ENCODE results near the gene XPNPEP1.
"Not testable (repeated sequence)": the region's sequence is repeated elsewhere in the genome, so short reads cannot be mapped to it uniquely, and the experiment has no call there.

Gene XPNPEP1

DNA sequence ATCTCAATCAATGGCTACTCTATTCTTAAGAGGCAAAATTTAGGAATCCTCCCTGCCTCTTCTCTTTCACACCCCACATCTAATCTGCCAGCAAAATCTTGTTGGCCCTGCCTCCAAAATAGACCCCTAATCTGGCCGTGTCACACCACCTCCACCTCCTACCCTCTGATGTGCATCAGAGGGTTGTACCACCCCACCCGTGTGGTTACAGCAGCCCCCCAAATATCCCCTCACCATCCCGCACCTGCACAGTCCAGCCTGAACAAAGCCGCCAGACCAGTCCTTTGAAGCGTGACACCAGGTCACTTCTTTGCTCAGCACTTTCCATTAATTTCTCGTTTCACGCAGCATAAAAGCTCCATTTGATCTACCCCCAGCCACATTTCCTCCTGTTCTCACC lies 776 bp upstream of the XPNPEP1 start:
- no peak for DNase-seq (ENCODE audit: low spot score)

DNA sequence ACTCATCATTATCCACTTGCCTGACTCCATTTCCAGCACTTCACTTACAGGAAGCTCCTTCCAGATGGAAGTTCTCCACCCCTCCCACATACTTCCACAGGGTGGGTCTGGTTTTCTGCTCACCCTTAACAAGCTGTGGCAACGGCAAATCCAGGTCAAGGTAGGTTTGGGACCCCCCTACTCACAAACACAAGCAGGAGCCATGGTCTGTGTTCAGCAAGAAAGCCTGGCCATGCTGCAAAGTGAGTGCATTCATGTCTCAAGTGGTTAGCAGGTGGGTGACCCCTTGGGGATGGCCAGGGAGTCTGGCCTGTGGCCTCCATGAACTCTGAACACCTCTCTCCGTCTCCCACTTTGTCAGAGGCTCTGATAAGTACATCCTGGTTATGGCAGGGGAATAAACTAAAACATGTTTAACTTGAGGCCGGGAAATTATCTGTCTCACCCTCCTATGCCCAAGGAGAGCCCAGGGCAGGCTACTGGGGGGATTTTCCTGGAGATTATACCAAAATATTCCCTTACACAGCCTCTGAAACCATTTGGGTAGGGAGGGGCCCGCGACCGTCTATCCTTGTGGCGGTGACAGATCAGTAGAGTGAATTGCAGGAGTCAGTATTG lies 844 bp downstream of the XPNPEP1 start:
- no peak for DNase-seq (ENCODE audit: low spot score)

DNA sequence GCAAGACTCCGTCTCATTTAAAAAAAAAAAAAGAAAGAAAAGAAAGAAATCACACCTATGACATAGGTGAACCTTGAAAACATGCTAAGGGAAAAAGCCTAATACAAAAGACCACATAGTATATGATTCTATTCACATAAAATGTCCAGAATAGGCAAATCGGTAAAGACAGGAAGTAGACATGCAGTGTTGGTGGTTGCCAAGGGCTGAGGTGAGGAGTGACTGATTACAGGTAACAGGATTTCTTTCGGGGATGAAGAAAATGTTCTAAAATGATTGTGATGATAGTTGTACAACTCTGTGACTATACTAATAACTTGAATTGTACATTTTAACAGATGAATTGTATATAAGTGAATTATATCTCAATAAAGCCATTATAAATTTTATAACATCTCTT lies 3.3 kb downstream of the XPNPEP1 start:
- no peak for DNase-seq (ENCODE audit: low spot score)

DNA sequence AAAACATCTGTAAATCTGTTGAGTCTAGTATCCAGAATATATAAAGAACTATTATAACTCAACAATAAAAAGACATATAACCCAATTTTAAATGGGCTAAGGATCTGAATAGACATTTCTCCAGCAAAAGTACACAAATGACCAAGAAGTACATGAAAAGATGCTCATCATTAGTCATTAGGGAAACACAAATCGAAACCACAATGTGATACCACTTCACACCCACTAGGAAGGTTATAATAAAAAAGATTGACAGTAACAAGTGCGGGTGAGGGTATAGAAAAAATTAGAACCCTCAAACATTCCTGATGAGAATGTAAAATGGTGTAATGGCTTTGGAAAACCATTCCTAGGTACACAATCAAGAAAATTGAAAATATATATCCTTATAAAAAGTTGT lies 4.1 kb downstream of the XPNPEP1 start:
- DNase-seq (ENCODE audit: low spot score), result no peak

DNA sequence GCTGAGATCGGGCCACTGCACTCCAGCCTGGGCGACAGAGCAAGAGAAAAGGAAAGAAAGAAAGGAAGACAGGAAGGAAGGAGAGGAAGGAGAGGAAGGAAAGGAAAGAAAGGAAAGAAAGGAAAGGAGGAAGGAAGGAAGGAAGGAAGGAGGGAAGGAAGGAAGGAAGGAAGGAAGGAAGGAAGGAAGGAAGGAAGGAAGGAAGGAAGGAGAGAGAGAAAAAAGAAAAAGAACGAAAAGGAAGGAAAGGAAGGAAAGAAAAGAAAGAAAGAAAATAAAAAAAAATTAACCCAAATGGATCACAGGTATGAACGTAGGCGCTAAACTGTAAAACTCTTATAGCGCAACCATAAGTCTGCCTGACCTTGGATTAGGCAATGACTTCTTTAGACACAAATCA lies 4.6 kb downstream of the XPNPEP1 start:
- DNase-seq (ENCODE audit: low spot score), result not testable (repeated sequence)

DNA sequence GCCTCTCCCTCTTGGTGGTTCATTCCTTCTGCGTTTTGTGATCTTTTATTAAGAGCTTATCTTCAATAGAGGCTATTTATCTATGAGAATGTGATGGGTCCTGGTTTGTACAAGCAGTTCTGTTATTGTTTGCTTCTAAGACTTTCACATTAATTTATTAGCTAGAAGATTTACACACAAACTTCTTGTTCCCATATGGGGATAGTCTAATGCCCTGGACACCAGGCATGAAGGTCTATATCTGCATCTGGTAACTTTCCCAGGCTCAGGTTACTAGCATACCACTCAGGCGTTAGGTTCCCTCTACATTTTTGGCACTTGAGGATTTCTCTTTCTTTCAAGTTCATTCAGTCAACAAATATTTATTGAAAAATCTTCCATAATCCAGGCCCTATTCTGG lies 7.7 kb downstream of the XPNPEP1 start:
- no peak for DNase-seq (ENCODE audit: low spot score)

DNA sequence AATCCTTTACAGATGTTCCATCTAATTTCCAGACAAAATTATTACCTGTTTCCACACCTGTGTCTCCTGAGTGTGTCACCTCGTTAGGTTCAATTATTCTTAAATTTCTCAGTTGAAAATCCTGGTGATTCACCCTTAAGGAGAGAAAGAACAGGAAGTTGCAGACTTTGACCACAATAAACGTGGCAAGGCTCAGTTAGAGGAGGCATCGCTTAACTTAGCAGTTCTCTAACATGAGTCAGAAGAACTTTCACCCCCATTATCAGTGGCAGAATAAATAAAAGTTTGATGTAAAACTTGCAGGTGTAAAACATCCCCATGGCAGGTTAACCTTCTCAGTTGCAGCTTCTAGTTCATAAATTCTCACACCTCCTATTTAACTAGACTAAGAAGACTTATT lies 8.3 kb downstream of the XPNPEP1 start:
- no peak for DNase-seq (ENCODE audit: low spot score)

DNA sequence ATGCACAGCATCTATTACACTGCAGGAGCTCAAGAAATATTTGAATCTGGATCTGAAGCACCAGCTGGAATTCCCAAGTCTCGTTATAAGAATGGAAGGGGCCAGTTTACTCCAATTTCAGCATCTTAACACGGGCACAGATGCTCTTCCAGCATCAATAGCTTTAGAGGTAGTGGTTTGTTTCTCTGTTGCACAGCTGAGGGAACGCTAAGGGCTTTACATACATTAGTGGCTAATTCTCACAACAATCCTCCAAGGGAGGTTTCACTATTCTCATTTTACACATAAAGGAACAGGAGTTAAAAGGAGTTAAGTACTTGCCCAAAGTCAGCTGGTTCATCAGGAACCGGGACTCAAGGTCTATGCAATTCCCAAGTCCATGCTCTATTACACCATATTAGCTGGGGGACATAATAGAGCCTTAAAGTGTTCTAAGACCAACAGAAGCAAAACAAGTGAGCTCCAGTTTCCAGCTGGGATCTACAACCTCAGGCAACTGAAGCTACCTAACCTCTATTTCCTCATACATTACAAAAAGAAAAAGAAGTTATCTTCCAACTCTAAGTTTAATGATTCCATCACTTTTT lies 9.9 kb downstream of the XPNPEP1 start:
- DNase-seq (ENCODE audit: low spot score), result no peak

DNA sequence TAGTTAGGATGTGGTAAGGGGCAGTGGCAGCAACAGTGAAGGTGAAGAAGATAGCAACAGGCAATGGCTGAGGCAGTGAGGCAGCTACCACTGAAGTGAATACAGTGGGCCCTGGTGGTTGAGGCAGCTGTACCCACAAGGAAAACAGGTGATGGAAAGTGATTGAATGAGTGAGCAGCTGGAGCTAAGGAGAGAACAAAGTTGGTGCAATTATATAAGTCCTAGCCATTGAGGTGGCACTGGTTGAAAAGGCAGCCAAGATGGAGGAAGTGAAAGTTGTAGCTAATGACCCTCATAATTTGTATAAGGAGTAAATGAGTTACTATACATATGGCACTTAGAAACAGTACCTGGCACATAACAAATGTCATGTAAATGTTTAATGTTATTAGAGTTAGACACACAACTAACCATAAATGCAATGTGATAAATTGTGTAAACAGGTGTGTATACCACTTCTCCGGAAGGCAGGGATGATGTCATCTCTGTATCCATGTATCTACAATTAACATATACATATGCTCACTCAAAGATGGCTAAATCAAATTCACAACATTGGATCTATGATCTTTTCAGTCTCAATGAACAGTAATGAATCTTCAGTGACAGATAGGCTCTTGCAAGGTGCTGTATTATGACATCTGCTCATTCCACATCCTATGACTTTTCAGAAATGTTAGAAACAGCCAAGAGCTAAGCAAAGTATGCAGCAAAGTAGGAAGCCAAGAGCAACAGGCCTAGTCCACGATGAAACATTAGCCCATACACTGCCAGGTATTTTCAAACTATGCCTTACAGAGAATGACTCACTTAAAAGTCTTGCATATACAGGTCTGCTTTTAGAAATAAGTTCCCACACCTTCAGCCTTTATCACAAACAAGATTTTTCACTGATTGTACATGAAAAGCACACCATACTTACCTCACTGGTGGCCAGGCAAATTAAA lies 10.7 kb downstream of the XPNPEP1 start:
- DNase-seq (ENCODE audit: low spot score), result no peak

DNA sequence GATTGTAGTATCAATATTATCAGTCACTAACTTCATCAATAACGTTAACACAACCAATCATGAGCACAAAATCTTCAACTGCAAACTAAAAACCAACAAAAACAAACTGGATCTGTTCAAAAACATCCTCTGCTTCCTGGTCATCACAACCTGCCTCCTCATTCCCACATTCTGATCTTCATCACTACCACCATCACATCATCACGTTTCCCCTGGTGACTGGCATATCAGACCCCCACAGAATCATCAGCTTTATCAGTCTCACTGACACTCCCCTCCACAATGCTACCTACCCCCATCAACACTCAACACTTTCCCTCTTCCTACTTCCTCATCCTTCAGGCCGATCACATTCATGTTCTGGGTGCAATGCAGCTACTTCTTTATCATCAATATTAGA lies 11.4 kb downstream of the XPNPEP1 start:
- DNase-seq (ENCODE audit: low spot score), result no peak

DNA sequence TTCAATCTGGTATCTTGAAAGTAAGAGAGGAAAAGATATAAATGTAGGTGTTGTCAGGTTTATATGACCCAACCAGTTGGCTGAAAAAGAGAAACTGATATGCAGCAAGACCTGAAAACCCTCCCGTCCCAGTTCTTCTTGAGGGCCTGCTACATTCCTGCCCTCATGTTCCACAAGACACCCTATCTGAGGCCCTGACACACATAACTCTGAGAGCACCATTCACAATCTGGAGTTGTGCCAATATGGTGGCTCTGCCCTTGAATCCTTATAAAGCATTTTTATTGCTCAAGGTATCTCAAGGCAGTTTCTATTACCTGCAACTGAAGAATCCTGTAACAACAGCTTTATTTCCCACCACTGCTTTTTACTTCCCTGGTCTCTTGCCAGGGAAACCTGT lies 17.0 kb downstream of the XPNPEP1 start:
- no peak for DNase-seq (ENCODE audit: low spot score)

DNA sequence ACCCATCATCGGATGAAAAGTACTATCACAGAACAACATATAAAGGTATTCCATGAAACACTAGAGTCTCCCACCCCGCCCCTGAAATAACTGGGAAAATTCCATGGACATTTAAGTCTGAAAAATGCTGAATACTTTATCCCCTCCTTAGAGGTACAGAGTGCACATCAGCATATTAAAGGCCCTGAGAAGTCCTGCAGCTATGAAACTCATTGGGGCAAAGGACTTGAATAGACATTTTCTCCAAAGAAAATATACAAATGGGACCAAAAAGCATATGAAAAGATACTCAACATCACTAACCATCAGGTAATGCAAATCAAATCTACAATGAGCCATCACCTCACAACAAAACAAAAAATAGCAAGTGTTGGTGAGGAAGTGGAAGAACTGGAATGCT lies 18.9 kb downstream of the XPNPEP1 start:
- DNase-seq (ENCODE audit: low spot score), result no peak

DNA sequence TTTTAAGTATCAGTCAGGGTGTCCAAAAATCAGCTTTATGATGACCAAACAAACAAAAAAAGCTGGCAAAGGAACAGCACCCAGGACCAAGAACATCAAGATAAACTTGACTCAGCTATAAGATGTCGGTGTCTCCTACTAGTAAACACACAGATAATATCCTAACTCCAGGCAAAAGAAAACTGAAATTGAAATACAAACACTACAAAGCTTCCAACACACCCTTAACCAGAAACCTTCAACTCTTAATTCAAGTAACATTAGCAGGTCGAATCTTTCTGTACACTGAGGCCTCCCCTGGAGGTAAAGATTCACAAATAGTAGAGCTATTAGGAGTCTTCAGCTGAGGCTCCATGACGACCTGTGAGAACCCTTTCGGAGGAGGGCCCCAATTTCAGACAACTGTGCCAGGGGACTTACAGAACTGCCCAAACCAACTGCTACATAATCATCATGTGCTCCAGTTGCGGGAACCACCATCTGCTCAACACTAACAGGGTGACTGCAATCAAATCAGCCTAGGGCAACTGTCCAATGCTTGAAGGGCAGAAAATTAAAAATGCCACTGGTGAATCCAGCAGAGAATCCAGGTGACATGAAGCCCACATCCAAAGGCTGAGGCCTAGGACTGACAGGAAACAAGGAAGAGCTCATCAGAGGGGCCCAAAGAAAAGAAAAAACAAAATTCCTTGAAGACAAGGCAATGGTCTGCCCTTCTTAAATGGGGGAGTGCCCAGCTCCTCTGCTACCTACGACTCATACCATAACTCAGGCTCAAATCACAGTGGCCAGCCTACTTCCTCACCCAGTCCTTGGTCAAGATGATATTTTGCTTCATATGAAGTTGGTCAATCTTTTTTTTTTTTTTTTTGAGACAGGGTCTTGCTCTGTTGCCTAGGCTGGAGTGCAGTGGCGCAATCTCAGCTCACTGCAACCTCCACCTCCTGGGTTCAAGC lies 20.0 kb downstream of the XPNPEP1 start:
- DNase-seq (ENCODE audit: low spot score), result no peak

DNA sequence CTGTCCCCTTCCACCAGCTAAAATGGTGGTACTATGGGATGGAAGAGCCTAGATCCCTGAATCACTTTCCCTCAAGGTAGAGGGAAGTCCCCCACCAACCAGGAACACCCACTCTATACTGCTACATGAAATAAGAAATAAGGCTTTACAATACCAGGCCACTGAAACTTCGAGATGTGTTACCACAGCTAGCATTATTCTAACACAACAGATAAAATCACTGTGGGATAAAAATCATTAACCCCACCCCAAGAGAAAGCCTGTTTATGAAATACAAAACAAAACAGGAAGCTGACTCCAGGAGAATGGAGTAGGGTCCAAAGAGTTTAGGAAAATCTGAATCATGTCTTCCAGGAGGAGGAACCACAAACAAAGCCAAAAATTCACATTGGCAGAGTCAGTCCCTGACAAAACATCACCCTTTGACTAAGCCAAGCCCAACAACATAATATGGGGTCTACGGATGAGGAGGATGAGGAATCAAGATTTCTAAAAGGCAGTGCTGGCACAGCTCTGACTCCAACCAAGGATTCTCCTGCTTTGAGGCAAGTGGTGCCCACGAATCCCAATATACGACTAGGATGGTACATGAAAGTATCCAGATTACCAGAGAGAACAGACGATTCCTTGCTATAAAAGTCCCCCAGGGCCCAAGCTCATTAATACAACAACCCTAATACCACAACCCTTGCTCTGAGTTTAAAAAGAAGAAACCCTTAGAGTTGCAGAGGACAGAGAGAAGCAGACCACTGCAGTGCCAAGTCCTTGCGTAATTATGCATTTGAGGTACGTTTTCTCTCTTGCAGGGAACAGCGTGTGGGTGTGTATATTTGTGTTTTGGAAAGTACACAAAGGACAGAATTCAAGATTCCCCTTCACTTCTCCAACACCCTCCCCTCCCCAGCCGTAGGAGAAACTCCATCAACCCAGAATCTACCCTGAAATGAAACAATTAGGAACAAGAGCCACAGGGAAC lies 23.7 kb downstream of the XPNPEP1 start:
- no peak for DNase-seq (ENCODE audit: low spot score)

DNA sequence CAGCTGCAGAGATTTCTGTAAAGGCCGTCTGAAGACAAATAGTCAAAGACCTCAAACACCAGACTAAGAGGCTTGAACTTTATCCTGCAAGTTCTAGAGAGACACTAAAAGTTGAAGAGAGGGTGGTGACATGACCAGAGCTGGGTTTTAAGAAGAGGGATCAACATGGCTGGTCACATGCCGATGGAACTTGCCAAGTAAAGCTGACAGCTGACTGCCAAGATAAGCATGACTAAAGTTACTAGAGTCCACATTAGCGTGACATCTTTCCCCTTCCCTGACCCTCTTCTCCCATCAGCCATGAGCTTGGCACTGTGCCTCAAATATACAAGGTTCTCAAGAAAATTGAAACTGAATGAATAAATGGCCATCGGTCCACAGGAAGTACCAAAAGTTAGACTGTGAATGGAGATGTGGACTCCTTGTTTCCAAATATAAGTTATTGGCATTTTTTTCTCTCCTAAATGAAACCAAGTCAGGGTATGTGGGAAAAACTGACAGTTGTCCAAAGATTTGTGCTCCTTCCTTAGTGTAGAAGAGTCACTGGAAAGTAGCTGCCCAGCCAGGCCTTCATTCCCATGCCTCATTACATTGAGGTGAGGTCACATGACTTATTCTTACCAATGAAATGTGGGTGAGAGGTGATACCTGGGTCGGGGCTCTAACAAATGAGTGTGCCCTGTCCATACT lies 24.5 kb downstream of the XPNPEP1 start:
- no peak for DNase-seq (ENCODE audit: low spot score)

DNA sequence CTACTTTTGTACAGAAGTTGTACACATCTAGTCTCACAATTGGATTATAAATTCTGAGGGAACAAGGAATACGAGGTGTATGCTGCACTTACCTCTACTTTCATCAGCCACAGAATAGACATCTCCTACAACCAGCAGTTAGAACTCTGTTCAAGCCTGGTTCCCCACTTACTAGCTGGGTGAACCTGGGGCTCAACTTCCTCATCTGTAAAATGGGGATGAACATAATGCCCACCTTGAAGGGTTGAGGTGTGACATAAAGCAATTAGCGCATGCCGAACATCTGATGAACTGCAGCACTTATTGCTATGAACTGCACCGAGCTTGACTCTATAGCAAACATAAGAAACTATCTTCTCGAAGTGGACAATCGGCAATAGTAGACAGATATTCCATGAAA lies 25.3 kb downstream of the XPNPEP1 start:
- DNase-seq (ENCODE audit: low spot score), result no peak

DNA sequence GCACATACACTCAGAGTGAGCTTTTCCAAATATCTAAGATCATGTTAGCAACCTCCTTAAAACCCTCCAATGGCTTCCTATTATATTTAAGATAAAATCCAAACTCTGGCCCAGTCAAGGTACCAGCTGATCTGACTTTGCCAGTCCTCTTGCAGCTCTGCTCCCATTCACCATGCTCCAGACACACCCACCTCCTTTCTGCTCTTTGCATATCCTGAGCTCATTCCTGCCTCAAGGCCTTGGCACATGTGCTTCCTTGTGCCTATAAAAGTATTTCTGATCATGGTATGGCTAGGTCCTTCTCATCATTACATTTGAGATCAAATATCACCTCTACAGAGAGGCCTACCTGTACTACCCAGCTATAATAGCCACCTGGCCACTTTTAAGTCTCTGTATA lies 27.5 kb downstream of the XPNPEP1 start:
- no peak for DNase-seq (ENCODE audit: low spot score)

DNA sequence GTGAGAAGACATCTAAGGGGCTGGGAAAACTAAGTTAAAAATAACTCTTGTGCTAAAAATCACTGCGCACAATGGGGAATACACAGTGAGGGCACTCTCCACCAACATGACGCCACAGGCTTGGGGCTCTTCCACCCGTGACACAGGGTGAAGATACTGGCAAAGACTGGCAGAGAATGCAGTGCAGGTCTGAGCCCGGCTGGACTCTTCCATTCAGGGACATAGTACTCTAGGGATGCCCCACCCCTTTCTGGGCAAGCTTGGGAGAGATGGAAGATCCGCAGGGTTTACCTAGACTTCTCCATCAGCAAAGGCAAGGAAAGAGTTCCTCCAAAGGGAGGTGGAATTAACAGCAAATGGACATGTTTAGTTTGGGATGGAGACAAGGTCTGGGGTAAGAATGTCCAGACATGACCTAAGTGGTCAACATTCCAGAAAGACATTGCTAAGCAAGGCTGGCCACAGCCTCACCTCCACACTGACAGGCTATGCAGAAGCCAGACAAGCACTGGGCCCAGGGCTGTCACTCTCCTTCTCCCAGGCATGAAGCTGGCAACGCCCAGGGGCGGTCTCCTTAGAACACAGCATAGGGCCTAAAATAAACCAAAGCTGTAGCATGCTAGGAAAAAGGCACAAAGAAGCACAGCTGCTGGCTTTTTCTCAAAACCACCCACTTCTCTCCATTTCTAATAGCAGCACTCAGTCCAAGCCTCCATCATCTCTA lies 28.1 kb downstream of the XPNPEP1 start:
- no peak for DNase-seq (ENCODE audit: low spot score)

DNA sequence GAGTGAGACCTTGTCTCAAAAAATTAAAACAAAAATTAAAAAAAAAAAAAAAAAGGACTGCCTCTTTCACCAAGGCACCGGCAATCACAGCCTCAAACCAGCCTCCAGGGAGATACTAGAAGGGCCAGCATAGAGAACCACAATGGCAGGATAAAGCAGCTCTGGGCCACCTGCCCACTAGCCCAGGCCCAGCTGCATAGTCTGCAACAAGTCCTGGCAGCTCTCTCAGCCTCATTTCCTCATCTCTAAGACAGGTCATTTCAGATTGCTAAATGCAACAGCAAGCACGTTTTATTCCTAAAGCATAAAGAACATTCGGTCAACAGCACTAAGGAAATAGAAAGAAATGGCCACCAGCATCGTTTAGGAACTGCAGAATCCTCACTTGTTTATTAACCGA lies 28.8 kb downstream of the XPNPEP1 start:
- no peak for DNase-seq (ENCODE audit: low spot score)

DNA sequence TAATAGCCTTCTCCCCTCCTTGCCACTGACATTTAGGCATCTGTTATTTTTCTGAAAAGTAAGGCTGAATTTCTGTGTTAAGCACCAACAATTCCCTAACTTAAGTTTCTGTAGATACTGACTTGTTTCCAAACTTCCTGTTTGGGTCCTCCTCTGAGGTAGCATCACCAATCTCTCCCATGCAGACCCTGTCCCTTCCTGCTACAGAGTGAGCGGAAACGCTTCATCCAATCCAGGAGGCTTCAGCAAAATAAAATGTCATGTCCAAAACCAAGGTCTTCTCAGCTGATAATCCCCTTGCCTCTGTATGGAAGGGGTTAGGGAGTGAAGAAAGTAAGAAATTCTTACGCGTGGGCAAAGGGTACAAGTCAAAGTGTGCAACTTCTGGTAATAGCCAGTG lies 29.9 kb downstream of the XPNPEP1 start:
- no peak for DNase-seq (ENCODE audit: low spot score)
